Mammary epithelial cell (primary cell): ENCODE measurements around the gene SBSN.

ENCODE experiments used
- CTCF ChIP-seq, 2 donors: IDR thresholded peaks in 1 of 2; conservative IDR thresholded peaks in 1 of 2; 2 replicates each; pipeline ENCODE4 v1.5.1; 2011 to 2012; ENCODE audit warnings: inconsistent platforms in 2 of 2, low read length in 2 of 2, mild to moderate bottlenecking in 2 of 2, control low read depth in 1 of 2, low read depth in 1 of 2; ENCODE audit not compliant: insufficient read depth in 1 of 2; ENCODE audit errors: extremely low read depth in 1 of 2
- EZH2 ChIP-seq: IDR thresholded peaks from 2 replicates; pipeline ENCODE4 v1.6.1; 2012; ENCODE audit warnings: low read length, inconsistent platforms, borderline replicate concordance

- no peak for TF ChIP-seq CTCF (conservative IDR thresholded peaks at IDR 0.05 in 1 of 2, IDR thresholded peaks at IDR 0.05 in 1 of 2; ENCODE audit: extremely low read depth in 1 of 2, insufficient read depth in 1 of 2, low read depth in 1 of 2, low read length in 2 of 2)
- TF ChIP-seq EZH2, result no peak
These were observed 19.0 kb downstream of the SBSN start for GRCh38 chr19:35509018-35509652.
